Sigmoid colon (tissue), 4 donors: ENCODE results near the gene NBEAL2.

Source experiments
- CTCF ChIP-seq, 4 experiments: fragments of 450-650 bp in 3 of 4; fragments of 200-600 bp in 1 of 4; IDR thresholded peaks; one replicate each; pipeline ENCODE4 v1.5.1; 2016 to 2019; ENCODE audit warnings: antibody characterized with exemption in 4 of 4, mild to moderate bottlenecking in 3 of 4, moderate library complexity in 2 of 4
- EP300 ChIP-seq, 4 donors: sonication (generic); formaldehyde crosslinking; IDR thresholded peaks; one replicate each; pipeline ENCODE4 v1.6.1; 2017; ENCODE audit warnings: antibody characterized with exemption in 4 of 4
- POLR2A ChIP-seq, 2 donors: fragments of 450-650 bp; IDR thresholded peaks; one replicate each; pipeline ENCODE4 v1.6.1; 2016; ENCODE audit warnings: antibody characterized with exemption in 2 of 2, mild to moderate bottlenecking in 2 of 2, moderate library complexity in 2 of 2
- POLR2AphosphoS5 ChIP-seq, 4 donors: sonication (generic); formaldehyde crosslinking; IDR thresholded peaks; one replicate each; pipeline ENCODE4 v1.6.1; 2017; ENCODE audit warnings: antibody characterized with exemption in 4 of 4

GRCh38 chr3:46932455-46933225 is 46.8 kb upstream of the NBEAL2 start:
- no peak for TF ChIP-seq CTCF (IDR thresholded peaks at IDR 0.05)
- TF ChIP-seq POLR2A (IDR thresholded peaks at IDR 0.05) = no peak
- no peak for TF ChIP-seq EP300 (IDR thresholded peaks at IDR 0.05)
- TF ChIP-seq POLR2AphosphoS5 (IDR thresholded peaks at IDR 0.05) = no peak
